GM19397 (cell line): Measurements from ENCODE around the gene RMP24.

ENCODE experiments used
- ATAC-seq: cut with Tn5 transposase; IDR thresholded peaks from one replicate; pipeline ENCODE4 v1.9.1; 2021; ENCODE audit warnings: mild to moderate bottlenecking, moderate library complexity; ENCODE audit not compliant: unreplicated experiment

RMP24 gene

GRCh38 chr18:36028859-36029258 is 56.4 kb downstream of the RMP24 start:
- no peak for ATAC-seq
